Left renal pelvis (tissue), 4 donors: Measurements from ENCODE around the gene GNA15. TPM values are rescaled to one million over a fixed set of nuclear protein-coding genes. Genes with fewer than 3 reads are reported as not detected.
"Not testable (repeated sequence)": the region's sequence is repeated elsewhere in the genome, so short reads cannot be mapped to it uniquely, and the experiment has no call there.

Experiments
- DNase-seq, 4 donors: peaks; one replicate each; pipeline ENCODE4 v3.0.0-alpha.2; 2013; ENCODE audit warnings: low read depth in 4 of 4, low spot score in 3 of 4
- polyA plus RNA-seq, 4 donors: library from polyadenylated mRNA; unstranded; fragments of 120-200 nt; gene quantifications; one replicate each; pipeline ENCODE4 v1.2.1, GENCODE V29; 2013; ENCODE audit not compliant: insufficient read length in 4 of 4

The GNA15 gene
- polyA plus RNA-seq, 4 donors, result 0.96 to 2.2 (median 1.1) TPM

DNA sequence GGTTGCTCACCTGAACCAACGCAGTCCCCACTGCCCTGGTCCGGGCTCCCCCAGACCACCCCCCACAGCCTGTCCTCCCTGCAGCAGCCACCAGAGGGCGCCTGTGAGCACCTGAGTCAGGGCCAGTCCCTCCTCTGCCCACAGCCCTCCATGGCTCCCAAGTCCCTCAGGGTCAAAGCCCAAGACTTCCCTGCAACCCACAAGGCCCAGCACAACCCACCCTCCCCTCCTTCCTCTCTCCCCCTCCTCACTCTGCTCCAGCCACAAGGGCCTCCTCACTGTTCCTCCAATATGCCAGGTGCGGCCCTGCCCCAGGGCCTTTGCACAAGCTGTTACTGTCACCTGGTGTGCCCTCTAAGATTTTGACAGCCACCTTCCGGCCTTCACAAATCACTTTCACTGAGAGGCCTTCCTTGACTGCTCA, 10.9 kb downstream of the GNA15 start:
- DNase-seq, result no peak

DNA sequence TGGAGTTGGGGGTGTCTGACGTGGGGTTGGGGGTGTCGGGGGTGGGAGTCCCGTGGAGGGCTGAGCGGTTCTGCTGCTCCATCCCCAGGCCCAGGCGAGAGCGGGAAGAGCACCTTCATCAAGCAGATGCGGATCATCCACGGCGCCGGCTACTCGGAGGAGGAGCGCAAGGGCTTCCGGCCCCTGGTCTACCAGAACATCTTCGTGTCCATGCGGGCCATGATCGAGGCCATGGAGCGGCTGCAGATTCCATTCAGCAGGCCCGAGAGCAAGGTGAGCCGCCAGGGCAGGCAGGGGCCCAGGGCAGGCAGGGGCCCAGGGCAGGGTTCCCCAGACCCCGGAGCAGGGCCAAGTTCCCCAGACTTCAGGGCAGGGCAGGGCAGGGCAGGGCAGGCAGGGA, 12.7 kb downstream of the GNA15 start:
- no peak for DNase-seq

DNA sequence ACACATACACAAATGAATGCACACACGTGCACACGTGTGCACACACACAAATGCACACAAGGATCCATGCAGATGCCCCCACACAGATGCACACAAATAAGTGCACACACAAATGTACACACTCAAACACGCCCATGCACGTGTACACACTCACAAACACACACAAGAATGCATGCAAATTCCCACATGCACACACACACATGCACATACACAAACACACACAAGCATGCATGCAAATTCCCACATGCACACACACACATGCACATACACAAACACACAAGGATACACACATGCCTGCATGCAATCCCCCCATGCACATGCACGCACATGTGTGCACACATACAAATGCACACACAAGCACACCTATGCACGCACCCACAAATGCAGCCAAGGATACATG, 13.3 kb downstream of the GNA15 start:
- DNase-seq, result no peak

DNA sequence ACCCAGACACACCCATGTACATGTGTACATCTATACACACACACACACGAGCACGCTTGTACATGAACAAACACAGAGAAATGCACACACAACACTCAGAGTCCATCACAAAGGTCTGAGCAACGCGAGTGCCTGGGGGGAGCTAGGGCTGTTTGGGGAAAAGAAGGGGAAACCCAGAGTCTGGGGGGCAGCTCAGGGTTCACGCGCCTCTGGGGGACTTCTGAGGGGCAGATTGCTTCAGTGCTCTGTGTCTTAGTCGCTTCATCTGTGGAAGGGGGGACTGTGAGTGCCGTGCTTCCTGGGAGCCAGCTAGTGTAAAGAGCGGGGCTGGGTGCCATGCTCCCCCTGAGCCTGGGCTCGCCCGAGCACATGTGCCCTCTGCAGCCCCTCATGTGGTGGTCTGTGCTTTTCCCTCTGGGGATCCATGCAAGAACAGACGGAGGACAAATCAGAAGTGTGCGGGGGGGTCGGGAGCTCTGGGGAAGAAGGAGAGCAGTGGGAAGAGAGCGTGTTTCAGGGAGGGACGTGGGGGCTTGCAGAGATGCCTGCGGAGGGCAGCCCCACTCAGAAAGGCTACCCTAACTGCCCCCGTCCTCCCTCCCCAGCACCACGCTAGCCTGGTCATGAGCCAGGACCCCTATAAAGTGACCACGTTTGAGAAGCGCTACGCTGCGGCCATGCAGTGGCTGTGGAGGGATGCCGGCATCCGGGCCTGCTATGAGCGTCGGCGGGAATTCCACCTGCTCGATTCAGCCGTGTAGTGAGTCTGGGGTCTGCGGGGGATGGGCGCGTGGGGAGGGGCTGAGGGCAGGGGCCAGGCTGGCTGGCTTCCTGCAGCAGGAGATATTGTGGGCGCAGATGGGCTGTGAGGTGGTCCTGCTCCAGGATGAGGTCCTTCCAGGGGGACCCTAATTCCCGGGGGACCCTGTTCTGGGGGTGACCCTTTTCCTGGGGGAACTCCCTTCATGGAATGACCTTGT, 14.0 kb downstream of the GNA15 start:
- no peak for DNase-seq

DNA sequence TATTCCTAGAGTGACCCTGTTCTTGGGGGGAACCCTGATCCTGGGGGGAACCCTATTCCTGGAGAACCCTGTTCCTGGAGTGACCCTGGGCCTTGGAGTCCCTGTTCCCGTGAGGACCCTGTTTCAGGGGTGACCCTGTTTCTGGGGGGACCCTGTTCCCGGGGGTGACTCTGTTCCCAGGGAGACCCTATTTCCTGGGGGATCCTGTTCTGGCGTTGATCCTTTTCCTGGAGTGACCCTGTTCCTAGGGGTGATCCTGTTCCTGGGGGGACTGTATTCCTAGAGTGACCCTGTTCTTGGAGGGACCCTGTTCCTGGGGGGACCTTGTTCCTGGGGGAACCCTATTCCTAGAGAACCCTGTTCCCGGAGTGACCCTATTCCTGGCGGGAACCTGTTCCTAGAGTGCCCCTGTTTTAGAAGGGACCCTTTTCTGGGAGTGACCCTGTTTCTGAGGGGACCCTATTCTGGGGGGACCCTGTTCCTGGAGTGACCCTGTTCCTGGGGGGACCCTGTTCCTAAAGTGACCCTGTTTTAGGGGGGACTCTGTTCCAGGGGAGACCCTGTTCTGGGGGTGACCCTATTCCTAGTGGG, 15.0 kb downstream of the GNA15 start:
- DNase-seq, result no peak

DNA sequence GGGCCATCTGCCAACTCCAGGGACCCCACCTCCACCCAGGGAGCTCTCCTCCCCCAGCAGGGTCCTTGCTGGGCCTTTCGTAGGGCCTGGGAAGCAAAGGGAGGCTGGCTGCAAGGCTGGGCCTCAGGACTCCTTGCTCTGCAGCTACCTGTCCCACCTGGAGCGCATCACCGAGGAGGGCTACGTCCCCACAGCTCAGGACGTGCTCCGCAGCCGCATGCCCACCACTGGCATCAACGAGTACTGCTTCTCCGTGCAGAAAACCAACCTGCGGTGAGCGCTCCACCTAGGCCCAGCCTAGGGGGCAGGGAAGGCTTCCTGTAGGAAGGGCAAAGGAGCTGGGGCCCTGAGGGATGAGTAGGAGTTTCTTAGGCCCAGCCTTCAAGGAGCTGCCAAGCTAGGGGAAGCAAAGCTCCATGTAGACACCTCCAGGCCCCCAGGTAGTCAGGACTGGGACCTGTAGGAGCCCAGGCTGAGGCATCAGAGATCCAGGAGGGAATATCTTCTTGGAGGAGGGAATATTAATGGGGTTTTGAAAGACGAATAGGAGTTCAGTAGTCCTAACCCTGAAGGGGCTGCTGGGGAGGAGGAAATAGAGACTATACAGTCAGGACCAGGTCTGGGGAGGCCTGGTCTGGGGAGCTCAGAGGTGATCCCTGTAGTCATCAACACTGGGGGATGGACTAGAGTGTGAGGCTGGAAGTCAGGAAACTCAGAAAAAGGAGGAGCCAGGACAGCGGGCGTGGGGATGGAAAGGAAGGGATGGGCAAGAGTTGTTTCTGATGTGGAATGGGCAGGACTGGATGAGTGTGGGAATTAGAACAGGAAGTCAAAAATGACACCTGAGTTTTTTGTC, 16.0 kb downstream of the GNA15 start:
- no peak for DNase-seq

DNA sequence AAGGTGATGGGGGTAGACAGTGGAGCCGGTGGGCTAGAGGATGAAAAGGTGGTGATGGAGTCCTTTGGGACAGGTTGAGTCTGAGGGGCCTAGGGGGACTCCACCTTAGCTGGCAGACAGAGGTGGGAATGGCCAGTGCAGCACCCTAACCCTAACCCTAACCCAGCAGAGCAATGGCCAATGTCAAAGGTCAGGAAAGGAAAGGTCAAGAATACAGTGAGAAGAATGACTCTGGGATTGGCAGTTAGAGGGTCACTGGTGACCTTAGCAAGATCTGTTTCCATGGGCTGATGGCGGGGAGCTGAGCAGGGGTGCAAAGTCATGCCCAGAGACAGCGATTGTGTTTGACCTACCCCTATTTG, 16.6 kb downstream of the GNA15 start:
- no peak for DNase-seq

DNA sequence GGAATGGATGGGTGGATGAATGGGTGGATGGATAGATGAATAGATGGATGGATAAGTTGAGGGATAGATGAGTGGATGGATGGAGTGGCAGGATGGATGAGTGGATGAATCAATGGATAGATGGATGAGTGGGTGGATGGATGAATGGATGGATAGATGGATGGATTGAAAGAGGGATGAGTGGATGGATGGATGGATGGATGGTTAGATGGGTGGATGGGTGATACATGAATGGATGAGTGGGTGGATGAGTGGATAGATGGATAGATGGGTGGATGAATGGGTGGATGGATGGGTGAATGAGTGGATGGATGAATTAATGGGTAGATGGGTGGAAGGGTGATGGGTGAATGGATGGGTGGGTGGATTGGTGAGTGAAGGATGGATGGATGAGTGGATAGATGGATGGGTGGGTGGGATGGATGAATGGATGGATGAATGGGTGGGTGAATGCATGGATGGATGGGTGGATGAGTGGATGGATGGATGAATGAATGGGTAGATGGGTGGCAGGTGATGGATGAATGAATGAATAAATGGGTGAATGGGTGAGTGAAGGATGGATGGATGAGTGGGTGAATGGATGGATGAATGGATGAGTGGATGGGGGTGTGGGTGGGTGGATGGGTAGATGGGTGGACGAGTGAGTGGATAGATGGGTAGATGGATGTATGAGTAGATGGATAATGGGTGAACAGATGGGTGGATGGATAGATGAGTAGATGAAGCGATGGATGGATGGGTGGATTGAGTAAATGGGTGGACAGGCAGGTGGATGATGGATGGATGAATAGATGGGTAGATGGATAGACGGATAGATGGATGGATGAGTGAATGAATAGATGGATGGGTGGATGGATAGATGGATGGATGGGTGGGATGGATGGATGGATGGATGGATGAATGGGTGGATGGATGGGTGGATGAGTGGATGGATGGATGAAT, 17.7 kb downstream of the GNA15 start:
- no peak for DNase-seq

DNA sequence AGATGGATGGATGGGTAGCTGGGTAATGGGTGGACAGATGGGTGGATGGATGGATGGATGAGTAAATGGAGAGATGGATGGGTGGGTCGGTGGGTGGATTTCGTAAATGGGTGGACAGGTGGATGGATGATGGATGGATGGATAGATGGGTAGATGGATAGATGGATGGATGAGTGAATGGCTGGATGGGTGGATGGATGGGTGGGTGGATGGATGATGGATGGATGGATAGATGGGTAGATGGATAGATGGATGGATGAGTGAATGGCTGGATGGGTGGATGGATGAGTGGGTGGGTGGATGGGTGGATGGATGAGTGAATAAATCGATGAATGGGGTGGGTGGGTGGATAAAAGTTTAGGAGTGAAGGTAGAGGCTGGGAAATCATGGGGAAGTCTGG, 18.6 kb downstream of the GNA15 start:
- DNase-seq, result not testable (repeated sequence)

DNA sequence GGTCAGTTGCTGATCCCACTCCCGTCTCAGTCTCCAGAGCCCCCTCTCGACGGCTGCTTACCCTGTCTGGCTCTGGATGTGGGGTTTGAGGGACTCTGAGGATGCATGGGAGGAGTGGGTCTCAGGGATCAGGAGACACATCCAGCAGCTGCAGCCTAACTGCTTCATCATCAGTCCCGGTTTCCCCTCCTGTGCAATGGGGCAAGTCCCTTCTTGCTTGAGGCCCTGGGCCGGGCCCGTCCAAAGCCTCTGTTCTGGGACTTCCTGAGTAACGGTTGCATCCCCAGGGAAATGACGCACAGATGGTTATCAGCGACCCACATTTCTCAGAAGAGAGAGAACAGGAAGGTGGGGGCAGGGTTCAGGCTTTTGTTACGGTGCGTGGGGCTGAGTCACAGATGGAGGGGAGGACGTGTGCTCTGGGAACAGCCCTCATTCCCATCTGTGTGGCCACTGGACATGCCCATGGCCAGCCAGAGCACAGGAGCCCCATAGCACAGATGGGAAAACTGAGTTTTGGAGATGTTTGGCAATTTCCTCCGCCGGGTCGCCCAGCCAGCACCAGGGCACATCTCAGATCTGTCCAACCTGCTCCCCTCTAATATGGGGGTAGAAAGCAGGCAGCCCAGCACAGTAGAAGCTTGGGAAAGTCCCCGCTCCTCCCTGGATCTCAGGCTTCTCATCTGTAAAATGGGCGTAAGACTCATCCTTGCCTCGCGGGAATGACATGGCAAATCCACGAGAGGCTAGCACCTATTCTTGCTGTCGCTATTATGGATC, 19.3 kb downstream of the GNA15 start:
- no peak for DNase-seq

DNA sequence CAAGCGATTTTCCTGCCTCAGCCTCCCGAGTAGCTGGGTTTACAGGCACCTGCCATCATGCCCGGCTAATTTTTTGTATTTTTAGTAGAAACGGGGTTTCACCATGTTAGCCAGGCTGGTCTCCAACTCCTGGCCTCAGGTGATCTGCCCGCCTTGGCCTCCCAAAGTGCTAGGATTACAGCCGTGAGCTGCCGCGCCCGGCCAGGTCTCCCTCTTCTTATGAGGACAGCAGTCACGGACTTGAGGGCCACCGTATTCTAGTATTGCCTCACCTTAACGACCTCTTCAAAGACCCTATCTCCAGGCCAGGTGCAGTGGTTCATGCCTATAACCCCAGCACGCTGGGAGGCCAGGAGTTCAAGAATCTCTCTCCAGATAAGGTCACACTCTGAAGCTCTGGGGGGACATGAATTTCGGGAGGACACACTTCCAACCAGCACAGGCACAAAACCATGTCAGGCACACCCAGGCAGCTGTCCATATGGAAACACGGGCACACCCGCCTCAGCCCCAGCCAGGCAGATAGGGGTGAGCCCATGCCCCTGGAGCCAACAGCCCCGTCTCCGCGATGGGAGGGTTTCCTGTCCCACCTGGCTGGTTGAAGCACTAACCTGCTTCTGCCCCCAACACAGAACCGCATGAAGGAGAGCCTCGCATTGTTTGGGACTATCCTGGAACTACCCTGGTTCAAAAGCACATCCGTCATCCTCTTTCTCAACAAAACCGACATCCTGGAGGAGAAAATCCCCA, 21.4 kb downstream of the GNA15 start:
- DNase-seq, result no peak

DNA sequence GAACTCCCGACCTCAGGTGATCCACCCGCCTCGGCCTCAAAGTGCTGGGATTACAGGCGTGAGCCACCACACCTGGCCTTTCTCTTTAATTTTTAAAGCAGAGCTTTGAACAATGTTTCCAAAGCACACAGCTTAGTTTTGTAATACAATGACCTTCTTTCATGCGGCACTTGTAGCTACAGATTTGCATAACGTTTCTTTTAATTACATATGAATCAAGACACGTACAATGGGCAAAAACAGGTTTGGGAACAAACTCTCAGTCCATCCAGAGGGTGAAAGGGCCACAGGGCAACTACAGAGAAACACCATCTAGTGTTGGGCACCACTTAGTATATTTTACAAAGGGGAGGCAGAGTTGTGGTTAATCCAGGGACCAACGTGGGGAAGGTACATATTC, 23.7 kb downstream of the GNA15 start:
- no peak for DNase-seq

DNA sequence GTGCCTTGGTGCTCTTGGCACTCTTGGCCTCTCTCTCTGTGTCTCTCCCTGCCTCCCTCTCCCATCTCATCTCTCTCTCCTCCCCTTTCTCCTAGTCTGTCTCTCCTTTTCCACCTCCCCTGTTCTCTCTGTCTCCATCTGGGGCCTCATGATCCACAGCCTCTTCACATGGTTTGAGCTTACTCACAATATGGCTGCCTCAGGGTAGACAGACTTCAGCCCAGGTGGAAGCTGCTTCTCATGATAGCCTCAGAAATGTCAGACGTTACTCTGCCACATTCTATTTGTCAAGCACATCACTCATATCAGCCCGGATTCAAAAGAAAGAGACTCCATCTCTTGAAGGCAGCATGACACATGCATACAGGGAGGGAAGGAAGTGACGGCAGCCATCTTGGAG, 24.4 kb downstream of the GNA15 start:
- no peak for DNase-seq

DNA sequence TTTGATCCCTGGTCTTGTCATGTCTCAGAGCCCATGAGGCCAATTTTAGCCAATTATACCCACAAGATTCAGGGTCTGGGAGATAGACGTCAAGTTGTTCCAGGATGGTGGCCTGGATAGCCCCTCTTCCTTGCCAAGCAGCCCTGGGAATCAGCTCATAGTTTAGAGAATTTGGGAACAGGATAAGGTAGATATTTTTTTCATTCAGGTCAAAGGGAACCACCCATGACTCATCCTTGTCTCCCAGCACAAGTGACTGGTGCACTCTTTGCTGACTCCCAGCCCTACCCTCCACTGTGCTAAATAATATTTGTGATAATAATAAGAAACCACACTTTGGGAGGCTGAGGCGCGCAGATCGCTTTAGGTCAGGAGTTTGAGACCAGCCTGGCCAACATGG, 25.6 kb downstream of the GNA15 start:
- DNase-seq, result no peak

DNA sequence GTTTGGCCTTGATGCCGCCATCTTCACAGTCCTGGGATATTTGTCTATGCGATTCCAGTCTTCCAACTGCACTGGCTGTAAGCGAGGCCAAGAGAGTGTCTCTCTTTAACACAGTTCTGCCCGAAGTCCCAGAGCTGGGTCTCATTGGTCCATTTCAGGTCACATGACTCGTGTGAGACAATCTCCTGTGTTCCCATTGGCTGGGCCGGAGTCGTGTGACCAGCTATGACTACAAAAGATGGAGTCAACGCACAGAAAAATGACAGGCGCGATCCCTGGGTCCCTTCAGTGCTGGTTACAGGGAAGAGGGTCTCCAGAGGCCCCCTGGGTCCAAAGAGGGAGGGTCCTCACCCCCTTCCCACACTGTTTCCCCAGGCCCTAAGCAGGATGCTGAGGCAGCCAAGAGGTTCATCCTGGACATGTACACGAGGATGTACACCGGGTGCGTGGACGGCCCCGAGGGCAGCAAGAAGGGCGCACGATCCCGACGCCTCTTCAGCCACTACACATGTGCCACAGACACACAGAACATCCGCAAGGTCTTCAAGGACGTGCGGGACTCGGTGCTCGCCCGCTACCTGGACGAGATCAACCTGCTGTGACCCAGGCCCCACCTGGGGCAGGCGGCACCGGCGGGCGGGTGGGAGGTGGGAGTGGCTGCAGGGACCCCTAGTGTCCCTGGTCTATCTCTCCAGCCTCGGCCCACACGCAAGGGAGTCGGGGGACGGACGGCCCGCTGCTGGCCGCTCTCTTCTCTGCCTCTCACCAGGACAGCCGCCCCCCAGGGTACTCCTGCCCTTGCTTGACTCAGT, 26.8 kb downstream of the GNA15 start:
- DNase-seq, result no peak

DNA sequence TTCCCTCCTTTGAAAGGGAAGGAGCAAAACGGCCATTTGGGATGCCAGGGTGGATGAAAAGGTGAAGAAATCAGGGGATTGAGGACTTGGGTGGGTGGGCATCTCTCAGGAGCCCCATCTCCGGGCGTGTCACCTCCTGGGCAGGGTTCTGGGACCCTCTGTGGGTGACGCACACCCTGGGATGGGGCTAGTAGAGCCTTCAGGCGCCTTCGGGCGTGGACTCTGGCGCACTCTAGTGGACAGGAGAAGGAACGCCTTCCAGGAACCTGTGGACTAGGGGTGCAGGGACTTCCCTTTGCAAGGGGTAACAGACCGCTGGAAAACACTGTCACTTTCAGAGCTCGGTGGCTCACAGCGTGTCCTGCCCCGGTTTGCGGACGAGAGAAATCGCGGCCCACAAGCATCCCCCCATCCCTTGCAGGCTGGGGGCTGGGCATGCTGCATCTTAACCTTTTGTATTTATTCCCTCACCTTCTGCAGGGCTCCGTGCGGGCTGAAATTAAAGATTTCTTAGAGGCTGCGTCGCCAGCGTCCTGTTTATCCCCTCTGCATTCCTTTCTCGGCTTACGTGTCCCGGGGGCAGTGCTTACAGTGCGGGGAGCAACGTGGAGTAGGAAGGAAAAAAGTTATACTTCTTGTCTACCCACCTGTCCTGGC, 27.5 kb downstream of the GNA15 start:
- no peak for DNase-seq

DNA sequence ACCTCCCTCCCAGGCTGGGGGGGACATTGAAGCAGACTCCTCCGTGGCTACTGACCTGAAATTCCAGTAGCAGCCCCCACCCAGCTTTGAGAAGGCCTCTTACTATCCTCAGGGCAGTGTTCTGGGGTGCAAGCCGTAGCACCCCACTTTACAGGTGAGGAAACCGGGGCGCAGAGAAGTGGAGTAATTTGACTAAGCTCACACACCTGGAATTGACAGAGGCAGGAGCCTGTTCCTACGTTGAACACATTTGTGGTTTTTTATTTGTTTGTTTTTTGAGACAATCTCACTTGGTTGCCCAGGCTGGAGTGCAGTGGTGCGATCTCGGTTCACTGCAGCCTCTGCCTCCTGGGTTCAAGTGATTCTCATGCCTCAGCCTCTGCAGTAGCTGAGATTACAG, 28.1 kb downstream of the GNA15 start:
- DNase-seq, result no peak
